NCI-H2081 (cell line): ENCODE results near the gene ATIC.
A peak's percentile ranks its signal among the peaks of the same experiment; 100 is the strongest.
"Not testable (repeated sequence)": the region's sequence is repeated elsewhere in the genome, so short reads cannot be mapped to it uniquely, and the experiment has no call there.

ENCODE experiments used
- DNase-seq, 2 experiments: peaks; one replicate each; lab custom pipeline; 2025; lab: John Stamatoyannopoulos, UW

ATIC gene

DNA sequence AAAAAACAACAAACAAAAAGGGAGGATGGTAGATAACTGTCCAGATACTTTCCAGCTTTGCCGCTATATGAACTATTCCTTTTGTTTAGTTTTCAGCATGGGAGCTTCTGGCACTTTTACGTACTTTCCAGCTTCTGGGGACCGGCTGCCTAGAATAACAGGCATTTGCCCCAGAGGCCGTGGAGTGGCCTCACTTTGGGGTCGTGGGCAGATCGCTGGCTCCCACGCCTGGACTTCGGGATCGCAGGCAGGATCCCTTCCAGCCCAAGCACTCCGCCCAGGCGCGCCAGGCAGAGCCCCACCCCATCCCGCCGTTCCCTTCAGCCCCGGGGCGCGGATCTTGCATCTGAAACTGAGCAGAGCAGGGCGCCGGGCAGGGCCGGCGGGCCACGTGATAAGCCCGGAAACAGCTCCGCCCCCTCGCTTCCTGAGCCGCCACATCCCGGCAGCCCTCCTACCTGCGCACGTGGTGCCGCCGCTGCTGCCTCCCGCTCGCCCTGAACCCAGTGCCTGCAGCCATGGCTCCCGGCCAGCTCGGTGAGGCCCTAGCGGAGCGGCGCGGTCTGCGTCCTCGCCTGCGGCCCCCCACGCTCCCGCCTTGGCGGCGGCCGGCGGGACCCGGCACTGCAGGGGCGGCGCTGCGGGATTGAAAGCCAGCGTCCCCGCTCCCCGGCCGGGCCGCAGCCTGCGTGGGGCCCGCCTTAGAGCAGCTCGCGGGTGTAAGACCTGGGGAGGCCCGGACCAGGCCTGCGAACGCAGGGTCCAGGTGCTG is at the start of gene ATIC:
TSS of gene ATIC (plus strand) at position 435 of the 772 bp plus-strand sequence. CDS start at position 519, 84 bp downstream.
- peak; percentile 94 to 96 for DNase-seq

DNA sequence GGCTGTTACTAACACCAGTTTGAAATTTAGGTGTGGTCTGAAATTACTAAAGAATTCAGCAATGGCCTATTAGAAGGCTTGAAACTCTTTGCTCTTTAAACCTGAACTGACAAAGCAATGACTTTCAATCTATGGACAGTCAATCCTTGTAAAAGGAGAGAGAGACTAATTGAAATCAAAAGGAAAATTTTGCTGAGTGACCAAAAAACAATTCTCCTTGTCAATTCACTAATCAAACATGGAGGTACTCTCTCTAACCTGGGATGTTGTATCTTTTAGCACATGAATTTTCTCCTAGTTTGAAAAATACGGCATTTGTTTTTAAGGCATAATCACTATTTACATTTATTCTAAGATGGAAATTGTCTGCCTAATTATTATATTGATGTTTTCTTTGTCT is 49.6 kb upstream of the ATIC start:
- DNase-seq, result no peak

DNA sequence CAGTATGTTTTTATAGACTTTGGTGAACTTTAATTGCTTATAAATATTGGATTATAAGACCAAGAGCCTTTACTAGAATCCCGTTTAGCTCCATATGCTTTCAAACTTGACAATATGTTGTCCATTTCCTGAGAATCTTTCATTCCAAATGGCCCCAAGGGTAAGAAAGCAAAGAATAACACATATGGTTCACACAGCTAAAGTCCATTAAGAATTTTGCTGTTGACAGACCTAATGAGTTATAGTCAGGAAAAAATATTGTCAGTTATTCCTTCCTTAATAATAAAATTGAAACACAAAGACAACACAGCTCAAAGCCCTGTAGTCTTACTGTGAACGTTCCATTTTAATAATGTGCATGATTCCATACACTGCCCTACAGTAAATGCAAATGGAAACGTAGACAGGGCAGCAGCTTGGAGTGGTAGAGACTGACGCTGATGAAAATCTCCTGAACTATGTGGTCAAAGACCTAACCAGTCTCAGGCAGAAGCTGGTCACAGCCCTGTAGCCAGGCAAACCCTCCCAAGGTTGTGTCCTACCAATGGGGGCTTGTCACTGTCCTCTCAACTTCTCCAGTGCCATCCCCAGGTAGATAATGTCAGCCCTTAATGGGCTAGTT is 49.0 kb upstream of the ATIC start:
- DNase-seq, result no peak

DNA sequence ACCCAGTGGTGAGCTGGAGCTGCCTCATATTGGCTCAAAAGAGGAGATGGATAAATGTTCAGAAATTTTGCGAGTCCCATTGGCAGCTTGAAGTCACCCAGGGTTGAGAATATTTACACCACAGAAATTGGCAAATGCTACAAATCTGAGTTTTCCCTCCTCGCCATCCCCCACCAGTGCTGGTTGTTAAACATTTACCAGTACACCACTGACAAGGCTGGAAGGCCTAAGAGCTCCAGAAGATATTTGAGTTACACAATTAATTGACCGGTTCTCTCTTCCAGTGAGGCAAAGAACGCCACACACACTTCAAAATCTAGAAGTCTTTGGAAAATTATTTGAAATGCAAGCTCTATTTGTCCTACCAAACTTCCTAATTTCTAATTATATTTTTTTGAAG is 47.5 kb upstream of the ATIC start:
- no peak for DNase-seq

DNA sequence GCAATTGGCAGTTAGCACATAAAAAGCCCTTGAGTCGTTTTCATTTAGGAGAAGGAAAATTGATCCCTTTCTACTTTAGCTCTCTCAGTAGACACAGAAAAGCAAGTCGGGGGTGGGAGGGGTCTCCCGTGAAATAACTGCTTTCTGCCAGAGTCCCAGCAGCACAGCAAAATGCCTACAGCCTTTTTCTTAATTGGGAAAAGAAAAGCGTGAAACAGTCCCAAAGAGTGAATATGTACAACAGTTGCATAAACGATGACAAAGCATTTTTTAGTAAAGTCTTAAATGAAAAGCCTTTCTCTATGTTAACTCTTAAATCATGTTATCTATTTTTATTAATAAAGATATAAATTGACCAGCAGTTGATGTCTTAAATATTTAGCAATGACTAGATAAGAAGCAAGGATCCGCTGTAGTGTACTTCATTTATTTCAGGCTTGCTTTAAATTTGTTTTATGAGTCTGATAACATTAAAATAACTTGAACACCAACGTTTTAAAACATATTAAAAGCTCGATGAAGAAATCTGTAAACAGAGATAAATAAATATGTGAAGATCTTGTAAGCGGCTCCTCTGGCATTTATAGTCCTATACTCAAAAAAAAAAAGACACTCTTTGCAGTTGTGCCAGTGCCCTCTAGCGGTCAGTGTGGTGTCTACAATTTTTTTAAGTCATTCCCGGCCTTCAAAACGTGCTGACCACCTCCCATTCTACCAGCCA is 42.3 kb upstream of the ATIC start:
- peak; percentile 77 to 79 for DNase-seq

DNA sequence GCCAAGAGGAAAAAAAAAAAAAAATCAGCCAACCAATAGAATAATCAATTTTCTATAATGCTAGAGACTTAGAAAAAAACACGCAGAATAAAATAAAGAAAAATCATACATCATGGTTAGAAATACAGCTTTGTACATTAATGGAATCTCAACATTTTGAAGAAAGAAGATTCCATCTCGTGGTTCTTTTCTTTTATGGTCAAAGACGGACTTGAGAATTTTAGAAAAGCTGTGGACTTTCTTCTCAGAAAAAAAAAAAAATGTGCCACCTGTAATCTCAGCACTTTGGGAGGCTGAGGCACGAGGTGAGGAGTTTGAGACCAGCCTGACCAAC is 41.8 kb upstream of the ATIC start:
- DNase-seq, result no peak

DNA sequence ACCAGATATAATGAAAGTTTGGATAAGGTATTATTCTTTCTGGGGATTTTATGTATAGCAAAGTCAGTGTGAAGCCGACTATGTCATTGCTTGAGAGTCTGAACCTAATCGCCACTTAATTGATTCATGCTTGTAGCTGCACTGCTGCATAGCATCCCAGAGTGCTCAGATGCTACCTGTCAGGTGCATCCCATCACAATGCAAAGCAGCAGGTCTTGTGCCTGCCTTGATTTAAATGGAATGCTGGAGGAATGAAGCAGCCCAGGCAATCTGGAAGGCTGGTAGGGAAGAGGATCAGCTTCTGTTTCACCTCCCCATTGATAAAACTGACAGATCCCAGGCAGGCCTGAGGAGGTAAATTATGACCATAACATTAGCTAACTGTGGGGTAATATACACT is 40.4 kb upstream of the ATIC start:
- DNase-seq, result no peak

DNA sequence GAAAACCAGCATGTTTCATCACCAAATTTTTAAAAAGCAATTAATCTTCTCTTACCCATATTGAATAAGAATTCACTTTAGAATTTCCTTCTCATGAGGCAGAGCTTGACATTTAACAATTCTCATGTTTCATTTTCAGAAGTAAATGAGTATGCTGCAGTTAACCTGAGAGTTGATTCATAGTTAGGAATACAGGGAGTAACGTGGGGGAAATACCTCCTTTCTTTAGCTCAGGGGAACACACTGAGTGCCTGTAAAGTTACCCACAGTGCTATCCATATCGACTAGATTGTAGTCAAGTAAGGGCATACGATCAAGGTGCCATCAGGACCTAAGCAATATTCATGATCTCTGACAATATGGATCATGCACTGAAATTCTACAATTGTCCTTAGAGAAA is 38.9 kb upstream of the ATIC start:
- DNase-seq, result no peak

DNA sequence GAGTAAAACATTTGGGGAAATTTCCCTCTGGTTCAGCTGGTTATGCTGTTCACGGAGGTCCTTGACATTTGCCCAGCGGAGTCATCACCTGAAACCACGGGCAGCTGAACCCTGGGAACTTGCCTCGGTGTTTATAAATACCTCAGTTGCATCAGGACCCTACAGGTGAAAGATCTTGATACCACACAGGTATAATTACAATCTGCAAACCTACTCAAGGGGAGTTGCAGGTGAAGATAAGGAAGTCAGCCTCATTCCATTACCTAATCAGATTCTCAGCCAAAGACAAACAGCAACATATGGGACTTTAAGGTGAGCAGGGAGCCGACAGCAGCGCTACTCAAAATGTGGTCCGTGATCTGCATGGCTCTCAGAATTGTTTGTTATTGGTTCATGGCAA is 37.0 kb upstream of the ATIC start:
- no peak for DNase-seq

DNA sequence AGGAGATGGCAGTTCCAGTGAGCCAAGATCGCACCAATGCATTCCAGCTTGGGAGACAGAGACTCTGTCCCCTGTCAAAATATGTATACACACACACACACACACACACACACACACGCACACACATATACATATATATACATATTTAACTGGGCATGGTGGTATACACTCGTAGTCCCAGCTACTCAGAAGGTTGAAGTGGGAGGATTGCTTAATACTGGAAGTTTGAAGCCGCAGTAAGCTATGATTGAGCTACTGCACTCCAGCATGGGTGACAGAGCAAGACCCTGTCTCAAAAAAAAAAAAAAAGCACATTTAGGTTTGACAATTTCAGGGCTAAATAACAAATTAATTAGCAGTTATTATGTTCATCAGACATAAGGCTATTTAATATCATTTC is 36.0 kb upstream of the ATIC start:
- DNase-seq, result no peak

DNA sequence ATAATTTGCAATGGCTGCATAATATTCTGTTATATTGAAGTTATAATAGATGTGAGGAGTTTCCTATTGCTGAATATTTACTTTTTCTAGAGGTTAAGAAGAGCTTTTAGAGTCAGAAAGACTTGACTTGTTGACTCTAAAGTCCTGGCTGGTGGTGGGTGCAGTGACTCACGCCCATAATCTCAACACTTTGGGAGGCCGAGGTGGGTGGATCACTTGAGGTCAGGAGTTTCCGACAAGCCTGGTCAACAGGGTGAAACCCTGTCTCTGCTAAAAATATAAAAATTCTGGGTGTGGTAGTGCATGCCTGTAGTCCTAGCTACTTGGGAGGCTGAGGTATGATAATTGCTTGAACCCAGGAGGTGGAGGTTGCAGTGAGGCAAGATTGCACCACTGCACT is 33.9 kb upstream of the ATIC start:
- no peak for DNase-seq

DNA sequence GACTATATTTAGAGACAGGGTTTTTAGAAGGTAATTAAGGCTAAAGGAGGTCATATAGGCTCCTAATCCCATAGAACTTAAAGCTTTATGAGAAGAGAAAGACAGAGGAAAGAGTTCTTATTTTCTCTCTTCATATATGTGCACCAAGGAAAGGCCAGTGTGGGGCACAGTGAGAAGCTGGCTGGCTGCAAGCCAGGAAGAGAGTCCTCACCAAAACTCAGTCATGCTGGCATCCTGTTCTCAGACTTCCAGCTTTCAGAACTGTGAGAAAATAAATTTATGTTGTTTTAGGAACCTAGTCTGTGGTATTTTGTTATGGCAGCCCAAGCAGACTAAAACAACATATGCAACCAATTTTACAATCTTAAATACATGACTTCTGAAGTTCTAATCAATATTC is 31.5 kb upstream of the ATIC start:
- no peak for DNase-seq

DNA sequence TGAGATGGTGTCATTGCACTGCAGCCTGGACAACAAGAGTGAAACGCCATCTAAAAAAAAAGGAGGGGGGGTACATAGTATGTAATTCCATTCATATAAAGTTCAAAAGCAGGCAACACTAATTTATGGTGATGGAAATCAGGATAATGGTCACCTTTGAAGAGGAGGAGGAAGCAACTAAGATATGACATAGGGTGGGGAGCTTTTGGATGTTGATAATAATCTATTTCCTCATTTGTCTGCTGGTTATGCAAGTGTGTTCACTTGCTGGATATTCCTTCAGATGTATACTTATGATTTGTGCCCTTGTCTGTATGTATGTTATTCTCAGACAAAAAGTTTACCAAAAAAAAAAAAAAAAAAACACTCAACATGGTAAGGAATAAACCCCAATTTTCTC is 28.6 kb upstream of the ATIC start:
- no peak for DNase-seq

DNA sequence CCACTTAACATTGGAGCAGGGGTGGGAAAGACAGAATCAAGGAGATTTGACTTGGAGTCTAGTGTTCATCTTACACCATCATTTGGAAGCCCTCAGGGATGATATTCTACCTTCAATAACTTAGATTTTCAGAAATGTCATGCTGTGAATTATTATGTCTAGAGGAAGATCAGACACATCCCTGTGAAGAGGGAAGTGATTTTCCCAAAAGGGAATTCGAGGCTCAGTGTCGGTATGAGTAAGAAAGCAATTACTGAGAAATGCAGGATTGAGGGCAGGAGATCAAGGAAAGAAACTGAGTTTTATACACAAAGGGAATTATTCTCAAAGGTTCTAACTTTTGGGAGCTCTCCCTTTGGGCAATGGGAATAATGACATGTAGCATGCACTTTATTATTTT is 25.6 kb upstream of the ATIC start:
- DNase-seq, result no peak

DNA sequence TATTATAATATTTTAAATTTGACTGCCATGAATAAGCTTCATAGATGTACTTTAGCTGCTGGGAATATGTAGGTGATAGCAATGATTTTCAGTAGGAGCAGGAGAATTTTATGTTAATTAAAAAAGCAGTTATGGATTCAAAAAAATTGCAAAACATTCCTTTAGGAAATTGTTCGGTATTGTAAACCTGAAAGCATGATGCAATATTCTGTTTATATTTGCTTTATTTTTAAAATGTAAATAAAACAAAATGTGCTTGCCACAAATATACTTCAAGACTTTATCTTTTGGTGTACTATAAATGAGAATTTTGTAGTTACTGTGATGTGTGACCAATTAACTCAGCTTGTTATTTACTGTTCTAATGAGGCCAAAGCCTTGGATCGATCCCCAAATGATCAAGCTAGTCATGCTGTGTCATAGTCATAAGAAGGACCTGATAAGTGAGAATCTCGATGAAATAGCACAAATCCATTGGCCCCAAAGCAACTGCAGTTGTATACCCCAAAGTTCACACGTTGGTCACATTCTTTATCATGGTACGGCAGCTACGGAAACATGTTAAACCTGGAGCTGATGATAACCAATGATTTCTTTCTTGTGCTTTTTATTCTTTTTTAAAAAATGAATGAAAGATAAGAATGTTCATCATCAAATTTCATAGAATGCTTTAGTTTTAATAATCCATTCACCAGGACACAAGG is 23.6 kb upstream of the ATIC start:
- DNase-seq, result no peak

DNA sequence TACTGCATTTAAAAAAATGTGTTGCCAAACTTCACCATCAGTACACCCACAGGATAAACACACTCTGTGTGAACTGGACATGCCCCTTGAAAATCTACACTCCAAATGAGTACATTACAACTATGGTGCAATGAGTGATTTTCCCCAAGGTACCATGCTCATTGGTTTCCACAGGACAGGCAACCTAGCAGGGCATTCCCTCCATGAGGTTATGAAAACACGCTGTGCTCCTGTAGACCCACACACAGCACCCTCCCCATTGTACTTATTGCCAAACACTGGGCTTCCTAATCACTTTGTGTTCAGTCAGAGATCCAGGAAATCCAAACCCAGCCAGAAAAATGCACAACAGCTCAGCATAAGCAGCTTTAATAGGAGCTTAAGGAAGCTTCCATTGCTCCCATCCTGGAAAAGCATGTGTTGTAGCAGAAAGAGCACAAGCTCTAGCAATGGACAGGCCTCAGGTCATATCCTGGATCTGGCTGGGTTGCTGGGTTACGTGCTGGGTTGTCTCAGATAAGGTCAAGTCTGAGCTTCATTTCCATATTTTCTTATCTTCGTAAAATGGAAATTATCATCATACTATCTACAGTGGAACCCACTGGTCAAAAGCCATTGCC is 20.8 kb upstream of the ATIC start:
- DNase-seq, result no peak

DNA sequence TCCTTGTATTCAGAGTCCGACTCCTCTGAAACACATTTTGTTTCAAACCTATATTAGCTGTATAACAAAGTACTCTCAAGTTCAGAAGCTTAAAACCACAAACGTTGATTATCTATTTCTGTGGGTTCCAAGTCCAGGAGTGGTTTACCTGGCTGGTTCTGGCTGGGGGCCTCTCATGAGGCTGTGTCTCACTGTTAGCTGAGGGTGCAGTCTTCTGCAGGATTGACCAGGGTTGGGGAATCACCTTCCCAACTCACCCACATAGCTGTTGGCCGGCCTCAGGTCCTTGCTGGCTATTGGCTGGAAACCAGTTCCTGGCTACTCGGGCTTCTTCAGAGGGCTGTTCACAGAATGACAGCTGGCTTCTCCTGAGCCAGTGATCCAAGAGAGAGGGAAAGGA is 18.0 kb upstream of the ATIC start:
- no peak for DNase-seq

DNA sequence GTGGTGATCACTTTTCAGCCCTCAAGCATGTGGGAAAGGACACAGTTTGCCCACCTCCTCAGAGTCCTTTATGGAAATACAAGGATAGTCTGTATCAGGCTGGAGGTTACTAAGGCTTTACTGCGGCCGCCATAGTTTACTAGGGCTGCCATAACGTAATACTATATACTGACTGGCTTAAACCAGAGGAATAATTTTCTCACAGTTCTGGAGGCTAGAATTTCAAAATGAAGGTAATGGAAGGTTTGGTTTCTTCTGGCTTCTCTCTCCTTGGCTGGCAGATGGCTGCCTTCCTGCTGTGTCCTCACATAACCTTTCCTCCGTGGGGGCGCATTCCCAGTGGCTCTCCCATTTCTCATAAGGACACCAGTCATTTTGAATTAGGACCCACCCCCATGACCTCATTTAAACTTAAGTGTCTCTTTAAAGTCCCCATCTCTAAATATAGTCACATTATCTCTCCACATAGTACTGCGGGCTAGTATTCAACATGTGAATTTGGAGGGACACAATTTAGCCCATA is 12.5 kb upstream of the ATIC start:
- DNase-seq, result no peak

DNA sequence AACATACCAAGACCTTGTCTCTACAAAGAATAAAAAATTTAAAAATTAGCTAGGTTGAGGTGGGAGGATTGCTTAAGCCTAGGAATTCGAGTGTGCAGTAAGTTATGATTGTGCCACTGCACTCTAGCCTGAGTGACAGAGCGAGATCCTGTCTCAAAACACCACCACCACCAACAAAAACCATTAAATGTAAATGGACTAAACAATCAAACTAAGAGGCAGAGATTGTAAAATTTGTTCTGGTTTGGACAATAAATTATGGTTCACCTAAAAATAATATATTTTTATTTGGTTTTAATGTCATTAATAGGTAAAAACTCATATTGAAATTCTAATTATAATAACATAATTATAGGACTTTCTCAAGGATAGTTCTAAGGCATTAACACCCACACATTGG is 9.9 kb upstream of the ATIC start:
- no peak for DNase-seq

DNA sequence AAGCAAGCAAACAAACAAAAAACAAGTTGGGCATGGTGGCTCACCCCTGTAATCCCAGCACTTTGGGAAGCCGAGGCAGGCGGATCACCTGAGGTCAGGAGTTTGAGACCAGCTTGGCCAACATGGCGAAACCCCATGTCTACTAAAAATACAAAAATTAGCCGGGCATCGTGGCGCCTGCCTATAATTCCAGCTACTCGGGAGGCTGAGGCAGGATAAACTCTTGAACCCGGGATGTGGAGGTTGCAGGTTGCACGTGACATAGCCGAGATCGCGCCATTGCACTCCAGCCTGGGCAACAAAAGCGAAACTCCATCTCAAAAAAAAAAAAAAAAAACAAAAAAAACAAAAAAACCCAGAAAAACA is 617 bp upstream of the ATIC start:
- not testable (repeated sequence) for DNase-seq

DNA sequence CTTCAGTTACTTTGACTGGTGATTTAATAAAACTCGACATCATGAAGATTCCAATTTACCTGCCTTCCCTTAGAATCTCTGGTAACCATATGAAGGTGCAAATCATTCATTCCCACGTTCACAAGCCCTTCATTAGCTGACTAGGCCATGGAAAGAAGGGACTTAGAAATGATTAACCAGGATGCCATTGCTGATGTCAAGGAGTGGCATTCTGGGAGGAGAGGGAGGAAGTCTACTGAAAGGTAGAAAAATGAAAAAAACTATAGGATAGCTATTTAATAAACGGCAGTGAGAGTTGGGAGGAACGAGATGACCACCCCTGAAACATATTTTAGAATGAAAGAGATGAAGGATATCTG is 1.4 kb downstream of the ATIC start:
- DNase-seq, result no peak

DNA sequence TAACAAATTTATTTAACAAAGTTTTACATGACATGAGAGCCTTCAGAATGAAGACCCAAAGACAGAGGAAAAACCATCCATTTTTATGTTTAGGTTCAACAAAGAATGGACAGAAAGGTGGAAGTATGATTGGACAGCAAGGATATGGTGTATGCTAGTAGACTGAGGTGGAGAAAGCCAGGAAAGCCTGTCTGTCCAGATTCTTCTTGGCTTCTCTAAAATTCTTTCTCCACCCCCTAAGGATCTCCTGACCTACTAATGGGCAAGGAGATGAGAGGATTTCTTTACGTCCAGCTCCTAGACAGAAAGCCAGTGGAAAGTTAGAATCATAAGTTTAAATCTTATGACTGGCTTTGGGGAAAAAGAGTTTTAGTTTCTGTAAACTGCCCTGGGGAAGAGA is 3.0 kb downstream of the ATIC start:
- no peak for DNase-seq
